KMS-11 (cell line): ENCODE results near the gene MTPN.

Source experiments
- H2AFZ ChIP-seq: fragments of 200-600 bp; sonication (generic); 2 replicates; pipeline ENCODE4 v1.6.1; 2016; ENCODE audit warnings: antibody characterized with exemption, mixed run types, low read depth
- H3K27ac ChIP-seq: fragments of 200-600 bp; sonication (generic); 2 replicates; pipeline ENCODE4 v1.6.1; 2016; ENCODE audit warnings: mild to moderate bottlenecking, mixed run types
- H3K27me3 ChIP-seq: fragments of 200-600 bp; sonication (generic); 2 replicates; pipeline ENCODE4 v1.6.1; 2017; ENCODE audit warnings: mild to moderate bottlenecking, low read depth, mixed run types, moderate library complexity; ENCODE audit not compliant: insufficient read depth
- H3K36me3 ChIP-seq: fragments of 200-600 bp; sonication (generic); 2 replicates; pipeline ENCODE4 v1.6.1; 2017; ENCODE audit warnings: mild to moderate bottlenecking, mixed run types; ENCODE audit not compliant: insufficient read depth
- H3K4me1 ChIP-seq: fragments of 200-600 bp; sonication (generic); 2 replicates; pipeline ENCODE4 v1.6.1; 2016; ENCODE audit warnings: mild to moderate bottlenecking, low read depth, mixed run types; ENCODE audit not compliant: poor library complexity, severe bottlenecking
- H3K4me2 ChIP-seq: fragments of 200-600 bp; sonication (generic); 2 replicates; pipeline ENCODE4 v1.7.0; 2016; ENCODE audit warnings: mild to moderate bottlenecking, mixed run types
- H3K4me3 ChIP-seq: fragments of 200-600 bp; sonication (generic); IDR thresholded peaks from 2 replicates; pipeline ENCODE4 v1.6.1; 2017; ENCODE audit warnings: low read depth, low read length, mixed read lengths; ENCODE audit not compliant: insufficient read depth
- H3K79me2 ChIP-seq: fragments of 200-600 bp; sonication (generic); 2 replicates; pipeline ENCODE4 v1.6.1; 2016; ENCODE audit warnings: low read depth, mixed run types; ENCODE audit not compliant: insufficient read depth
- H3K9ac ChIP-seq: fragments of 200-600 bp; sonication (generic); 2 replicates; pipeline ENCODE4 v1.6.1; 2016; ENCODE audit warnings: mild to moderate bottlenecking, mixed run types
- H4K20me1 ChIP-seq: fragments of 200-600 bp; sonication (generic); 2 replicates; pipeline ENCODE4 v1.6.1; 2016; ENCODE audit warnings: mild to moderate bottlenecking, mixed run types; ENCODE audit not compliant: insufficient read depth
- CTCF ChIP-seq: fragments of 200-600 bp; sonication (generic); conservative IDR thresholded peaks from 2 replicates; pipeline ENCODE4 v1.6.1; 2017; ENCODE audit warnings: low read depth, mild to moderate bottlenecking, antibody characterized with exemption, low read length, moderate library complexity, mixed read lengths

Gene MTPN

GRCh38 chr7:135878284-135878683 is 98.9 kb downstream of the MTPN start:
- no peak overlapping the region for H3K4me3 ChIP-seq
- TF ChIP-seq CTCF, result no peak
- H3K27me3 ChIP-seq, result no peaks in the 10 kb centered on the region
- no peak overlapping the region for H3K9ac ChIP-seq
- H3K4me1 ChIP-seq, result no peaks in the 10 kb centered on the region
- no peak overlapping the region for H2AFZ ChIP-seq
- H3K4me2 ChIP-seq, result no peak overlapping the region
- H4K20me1 ChIP-seq, result no peaks in the 10 kb centered on the region
- no peaks in the 10 kb centered on the region for H3K79me2 ChIP-seq
- no peaks in the 10 kb centered on the region for H3K36me3 ChIP-seq
- no peak overlapping the region for H3K27ac ChIP-seq

GRCh38 chr7:135877805-135878204 is 99.4 kb downstream of the MTPN start:
- Histone ChIP-seq H3K27me3 (no peaks in the 10 kb centered on the region), H3K4me1 (no peaks in the 10 kb centered on the region), H3K27ac (no peak overlapping the region), H3K36me3 (no peaks in the 10 kb centered on the region), H3K9ac (no peak overlapping the region), H3K79me2 (no peaks in the 10 kb centered on the region), H4K20me1 (no peaks in the 10 kb centered on the region), H3K4me2 (no peak overlapping the region), H3K4me3 (no peak overlapping the region), H2AFZ (no peak overlapping the region)
- TF ChIP-seq CTCF, result no peak
